Upper lobe of left lung (tissue), 4 donors: ENCODE data around the gene UNC79.

Source experiments
- POLR2A ChIP-seq, 4 donors: fragments of 450-650 bp; IDR thresholded peaks; one replicate each; pipeline ENCODE4 v1.5.1; 2016 to 2017; ENCODE audit warnings: antibody characterized with exemption in 4 of 4, mild to moderate bottlenecking in 2 of 4
- TF ChIP-seq, protein P1 (sequence below), 6 experiments: fragments of 450-650 bp in 4 of 6; fragments of 200-600 bp in 2 of 6; sonication (generic) in 2 of 6; IDR thresholded peaks; one replicate each; pipeline ENCODE4 v1.5.1; 2016 to 2019; ENCODE audit warnings: antibody characterized with exemption in 6 of 6

DNA sequence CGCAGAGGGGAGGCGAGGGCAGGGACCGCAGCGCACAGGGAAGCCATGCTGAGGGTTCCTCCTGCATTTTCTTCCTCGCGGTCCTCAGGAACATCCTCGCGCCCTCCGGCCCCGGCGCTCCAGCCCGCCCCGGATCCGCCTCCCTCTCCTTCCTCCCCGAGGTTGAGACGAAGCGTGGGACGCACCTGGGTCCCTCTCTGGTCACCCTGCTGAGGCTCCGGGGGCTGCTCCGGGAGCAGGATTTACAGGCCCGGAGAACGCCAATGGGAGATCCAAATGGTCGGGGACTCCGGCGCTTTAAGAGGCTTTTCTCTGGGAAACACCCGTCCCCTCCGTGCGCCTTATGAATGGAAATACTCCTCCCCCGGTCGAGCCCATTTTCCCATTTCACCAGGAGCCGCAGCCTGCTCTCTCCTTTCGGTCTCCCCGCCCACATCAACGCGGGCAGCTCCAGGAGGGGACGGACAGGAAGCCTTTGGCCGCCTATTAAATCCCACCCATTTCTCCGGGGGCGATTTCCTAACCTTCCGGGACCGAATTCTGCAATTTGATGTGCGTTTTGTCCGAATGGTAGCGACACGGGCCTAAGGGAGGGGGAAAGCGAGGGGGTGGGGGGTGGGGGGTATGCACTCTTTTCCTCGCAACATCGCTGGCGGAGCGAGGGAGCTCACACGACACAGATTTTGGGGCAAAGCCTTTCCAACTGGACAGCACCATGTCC, at the start of gene UNC79:
- TF ChIP-seq POLR2A (IDR thresholded peaks at IDR 0.05): no peak
- TF ChIP-seq, protein P1, sequence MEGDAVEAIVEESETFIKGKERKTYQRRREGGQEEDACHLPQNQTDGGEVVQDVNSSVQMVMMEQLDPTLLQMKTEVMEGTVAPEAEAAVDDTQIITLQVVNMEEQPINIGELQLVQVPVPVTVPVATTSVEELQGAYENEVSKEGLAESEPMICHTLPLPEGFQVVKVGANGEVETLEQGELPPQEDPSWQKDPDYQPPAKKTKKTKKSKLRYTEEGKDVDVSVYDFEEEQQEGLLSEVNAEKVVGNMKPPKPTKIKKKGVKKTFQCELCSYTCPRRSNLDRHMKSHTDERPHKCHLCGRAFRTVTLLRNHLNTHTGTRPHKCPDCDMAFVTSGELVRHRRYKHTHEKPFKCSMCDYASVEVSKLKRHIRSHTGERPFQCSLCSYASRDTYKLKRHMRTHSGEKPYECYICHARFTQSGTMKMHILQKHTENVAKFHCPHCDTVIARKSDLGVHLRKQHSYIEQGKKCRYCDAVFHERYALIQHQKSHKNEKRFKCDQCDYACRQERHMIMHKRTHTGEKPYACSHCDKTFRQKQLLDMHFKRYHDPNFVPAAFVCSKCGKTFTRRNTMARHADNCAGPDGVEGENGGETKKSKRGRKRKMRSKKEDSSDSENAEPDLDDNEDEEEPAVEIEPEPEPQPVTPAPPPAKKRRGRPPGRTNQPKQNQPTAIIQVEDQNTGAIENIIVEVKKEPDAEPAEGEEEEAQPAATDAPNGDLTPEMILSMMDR (IDR thresholded peaks at IDR 0.05): no peak
